GM18520 (cell line): ENCODE results near the gene LPAR5.

ENCODE experiments used
- ATAC-seq: cut with Tn5 transposase; IDR thresholded peaks from one replicate; pipeline ENCODE4 v1.9.1; 2021; ENCODE audit not compliant: unreplicated experiment

Gene LPAR5

GRCh38 chr12:6635856-6636531 lies at the start of gene LPAR5:
Gene LPAR5 (minus strand): TSS chr12:6635959. CDS start chr12:6621248, 14,711 bp downstream.
- ATAC-seq: no peak

- ATAC-seq: no peak
Observed at GRCh38 chr12:6684609-6685008, 48.9 kb upstream of the LPAR5 start.

DNA sequence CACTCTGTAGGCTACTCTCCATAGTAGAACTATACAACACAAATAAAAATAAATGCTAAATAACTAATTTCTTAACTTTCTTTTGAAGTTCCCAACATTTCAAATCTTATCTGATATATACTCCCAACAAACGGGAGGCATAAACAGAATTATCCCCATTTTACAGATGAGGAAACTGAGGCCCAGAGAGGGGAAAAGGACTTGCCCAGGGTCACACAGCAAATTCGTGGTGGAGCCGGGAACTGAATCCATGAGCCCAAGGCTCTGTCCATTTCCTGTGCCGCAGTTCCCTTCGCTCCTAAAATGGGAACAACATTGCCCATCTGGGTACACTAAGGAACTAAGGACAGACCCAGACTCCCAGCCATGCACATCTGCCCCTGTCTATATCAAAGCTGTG lies 41.2 kb upstream of the LPAR5 start:
- no peak for ATAC-seq

- no peak for ATAC-seq
Observed at GRCh38 chr12:6672143-6672542, 36.4 kb upstream of the LPAR5 start.

DNA sequence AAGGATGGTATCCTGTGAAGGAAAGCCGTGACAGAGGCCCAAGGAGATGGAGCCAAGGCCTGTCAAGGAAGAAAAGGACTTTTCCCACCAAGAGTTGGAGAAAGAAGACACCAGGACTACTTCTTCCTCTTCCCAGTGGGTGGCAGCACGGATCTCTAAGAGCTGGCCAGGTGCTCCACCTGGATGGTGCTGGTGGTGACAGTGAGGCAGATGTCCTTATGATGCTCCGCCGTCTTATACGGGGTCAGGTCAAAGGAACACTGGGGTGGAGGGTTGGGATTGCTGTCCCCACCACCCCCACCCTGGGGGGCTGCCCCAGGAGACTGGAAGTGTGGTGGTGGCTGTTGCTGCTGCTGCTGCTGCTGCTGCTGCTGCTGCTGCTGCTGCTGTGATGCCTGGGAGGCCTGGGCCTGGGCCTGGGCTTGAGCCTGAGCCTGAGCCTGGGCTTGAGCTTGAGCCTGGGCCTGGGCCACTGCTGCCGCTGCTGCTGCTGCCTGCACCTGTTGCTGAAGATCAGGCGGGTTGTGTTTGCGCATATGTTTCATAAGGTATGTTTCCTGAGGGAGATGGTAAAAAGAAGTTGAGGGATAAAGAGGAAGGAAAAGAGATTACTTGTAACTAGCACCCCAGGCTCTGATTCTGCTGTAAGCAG lies 31.9 kb upstream of the LPAR5 start:
- no peak for ATAC-seq

GRCh38 chr12:6666211-6666610 lies 30.5 kb upstream of the LPAR5 start:
- ATAC-seq: no peak

DNA sequence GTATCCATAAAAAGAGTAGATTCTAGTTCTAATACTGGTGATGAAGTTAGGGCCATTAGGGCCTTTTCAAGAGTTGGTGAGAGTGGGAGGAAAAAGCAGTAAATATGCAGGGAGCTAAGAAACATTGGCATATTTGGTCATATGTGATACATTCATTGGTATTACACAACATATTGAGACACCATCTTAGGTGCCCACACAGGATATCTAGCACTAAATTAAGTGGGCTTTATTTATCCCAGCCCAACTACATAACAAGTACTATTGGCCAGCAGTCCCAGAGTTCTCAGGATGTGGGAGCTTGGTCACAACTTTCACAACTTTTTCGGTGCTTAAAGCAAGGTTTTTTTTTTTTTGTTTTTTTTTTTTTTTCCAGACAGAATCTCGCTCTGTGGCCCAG lies 29.1 kb upstream of the LPAR5 start:
- ATAC-seq: no peak

GRCh38 chr12:6662906-6663742 lies 27.4 kb upstream of the LPAR5 start, which contains the start of gene ING4:
Gene ING4 (minus strand): TSS chr12:6663119. CDS start chr12:6663101, 18 bp downstream.
- peak; percentile 97 for ATAC-seq

- no peak for ATAC-seq
Observed at GRCh38 chr12:6662602-6662905, 26.8 kb upstream of the LPAR5 start.

- no peak for ATAC-seq
Observed at GRCh38 chr12:6653987-6654386, 18.2 kb upstream of the LPAR5 start.

DNA sequence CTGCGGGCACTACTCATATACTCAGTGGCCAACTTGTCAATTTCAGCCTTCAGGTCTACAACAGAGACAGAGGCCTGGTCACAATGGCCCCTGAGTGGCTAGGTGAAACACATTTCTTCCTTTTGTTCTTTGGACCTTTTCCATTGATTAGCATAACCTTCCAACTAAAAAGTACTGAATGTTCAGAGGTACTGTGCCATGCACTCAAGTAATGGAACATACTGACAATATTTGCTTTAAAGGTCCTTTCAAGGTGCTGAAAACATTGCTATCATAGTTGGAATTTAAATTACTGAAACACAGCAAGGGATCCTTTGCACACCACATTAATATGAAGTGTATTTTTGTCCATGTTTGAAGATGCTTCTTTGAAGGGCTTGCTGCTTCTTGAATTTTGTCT lies 17.6 kb upstream of the LPAR5 start:
- ATAC-seq: no peak

DNA sequence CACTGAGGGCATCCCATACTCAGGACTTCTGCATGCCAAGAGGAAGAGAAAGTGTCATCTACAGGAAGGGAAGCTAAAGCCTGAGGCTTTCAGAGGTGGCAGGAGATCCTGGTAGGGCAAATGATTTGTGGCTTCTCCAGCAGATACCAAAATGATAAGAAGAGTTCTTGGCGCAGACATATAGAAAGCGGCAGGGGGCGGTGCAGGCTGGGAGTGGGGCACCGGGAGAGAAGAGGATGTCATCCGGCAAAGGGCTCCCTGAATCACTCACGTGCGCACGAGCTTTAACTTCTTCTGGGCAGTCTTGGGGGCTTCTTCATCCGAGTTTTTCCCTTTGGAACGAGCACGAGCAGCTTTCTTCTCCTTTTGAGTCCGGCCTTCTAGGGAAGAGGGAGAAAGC lies 16.6 kb upstream of the LPAR5 start:
- no peak for ATAC-seq

- no peak for ATAC-seq
Observed at GRCh38 chr12:6650832-6651231, 15.1 kb upstream of the LPAR5 start.

DNA sequence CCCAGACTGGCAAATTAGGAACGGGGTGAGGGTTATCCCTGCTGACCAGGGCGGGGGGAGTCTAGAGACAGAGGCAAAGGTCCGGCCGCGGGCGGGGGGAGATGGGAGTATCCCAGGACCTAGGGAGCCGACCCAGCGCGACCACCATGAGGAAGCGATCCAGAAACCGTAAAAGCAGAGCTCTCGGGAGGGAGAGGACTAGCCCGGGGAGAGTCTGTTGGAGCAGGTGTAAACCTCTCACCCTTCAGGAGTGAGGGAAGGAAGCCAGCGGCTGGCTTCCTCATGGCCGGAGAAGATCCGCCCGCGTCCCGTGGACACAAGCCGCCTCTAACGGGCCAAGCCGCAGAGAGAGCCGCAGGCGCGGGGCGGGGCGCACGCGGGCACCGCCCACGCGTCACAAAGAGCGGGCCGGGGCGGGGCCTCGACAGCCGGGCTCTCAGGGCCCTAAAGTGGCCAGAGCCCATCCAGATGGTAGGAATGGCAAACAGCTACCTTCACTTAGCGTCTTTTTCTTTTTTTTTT lies 11.4 kb upstream of the LPAR5 start, which contains the start of gene ACRBP:
TSS of gene ACRBP (minus strand) at position 350 of the 522 bp plus-strand sequence. CDS start at position 284, 66 bp downstream.
- ATAC-seq: no peak

DNA sequence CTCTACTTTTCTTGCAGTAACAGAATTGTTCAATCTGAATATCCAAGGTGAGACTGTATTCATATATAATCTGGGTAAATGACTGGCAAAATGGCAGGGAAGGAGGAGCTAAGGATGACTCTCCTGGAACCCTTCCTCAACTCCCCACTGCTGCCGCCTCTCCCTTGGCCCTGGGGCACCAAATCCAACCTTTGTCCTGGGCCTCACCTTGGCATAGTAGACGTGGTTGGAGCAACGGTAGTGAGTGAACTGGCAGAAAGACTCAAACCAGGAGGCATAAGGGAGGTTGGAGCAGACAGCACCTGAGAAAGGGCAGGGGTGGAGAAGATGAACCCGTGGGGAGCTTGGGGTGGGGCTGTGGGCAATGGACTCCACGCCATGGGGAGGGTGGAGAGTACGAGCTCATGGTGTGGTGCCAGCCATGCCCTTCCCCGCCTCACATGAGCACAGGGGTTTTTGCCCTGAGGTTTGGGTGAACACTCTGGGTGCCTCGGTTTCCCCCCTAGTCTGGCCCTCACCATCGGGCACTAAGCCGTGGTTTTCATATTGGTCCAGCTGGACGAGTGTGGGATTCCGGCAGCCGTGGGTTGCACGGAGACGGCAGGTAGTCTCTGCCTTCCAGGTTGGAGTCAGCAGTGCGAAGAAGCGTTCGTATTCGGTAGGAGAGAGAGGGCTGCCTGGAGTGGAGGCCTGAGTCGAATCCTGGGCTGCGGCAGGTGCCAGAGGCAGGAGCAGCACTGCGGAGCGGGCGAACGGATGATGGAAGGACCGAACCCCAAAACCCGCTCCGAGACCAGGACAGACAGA lies 10.7 kb upstream of the LPAR5 start:
- ATAC-seq: no peak

GRCh38 chr12:6644903-6645302 lies 9.1 kb upstream of the LPAR5 start:
- ATAC-seq: no peak

- ATAC-seq: no peak
Observed at GRCh38 chr12:6644257-6644596, 8.5 kb upstream of the LPAR5 start.

- ATAC-seq: no peak
Observed at GRCh38 chr12:6643569-6644256, 8.0 kb upstream of the LPAR5 start.

DNA sequence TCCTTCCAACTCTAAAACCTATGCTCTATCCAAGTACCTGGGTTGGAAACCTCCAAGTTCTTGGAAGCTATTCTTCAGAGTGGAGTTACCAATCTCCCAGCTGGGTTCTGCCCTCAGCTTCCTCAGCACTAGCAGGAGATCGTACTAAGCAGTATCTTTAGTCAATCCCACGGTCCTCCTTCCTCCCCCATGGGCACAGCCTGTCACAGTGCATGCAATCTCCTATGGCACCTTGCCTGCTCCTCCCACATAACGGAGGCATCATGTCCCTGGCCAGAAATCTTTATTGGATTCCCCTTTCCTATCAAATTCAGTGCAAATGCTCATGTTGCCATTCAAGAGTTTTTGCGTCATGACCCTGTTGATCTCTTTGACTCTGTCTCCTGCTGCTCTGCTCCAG lies 5.4 kb upstream of the LPAR5 start:
- no peak for ATAC-seq

DNA sequence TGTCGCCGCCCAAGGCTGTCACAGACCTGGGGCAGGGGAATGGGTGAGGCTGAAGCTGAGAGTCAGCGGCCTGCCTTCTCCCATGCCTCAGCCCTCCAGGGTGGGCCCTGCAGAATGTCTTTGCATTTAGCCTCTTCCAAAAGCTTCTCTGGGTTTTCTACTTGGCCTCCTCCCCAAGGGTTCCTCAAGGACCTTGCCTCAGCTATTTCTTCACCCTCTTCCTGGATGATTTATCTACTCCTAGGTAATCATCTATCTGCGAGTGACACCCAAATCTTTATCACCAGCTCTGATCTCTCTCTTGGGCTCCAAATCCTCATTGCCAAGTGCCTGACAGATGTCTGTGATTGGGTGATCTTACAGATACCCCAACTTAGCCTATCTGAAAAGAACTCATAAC lies 4.7 kb upstream of the LPAR5 start:
- no peak for ATAC-seq
